Keratinocyte (primary cell): Measurements from ENCODE around the gene CACNA1C. TPM values are rescaled to one million over a fixed set of nuclear protein-coding genes. Genes with fewer than 3 reads are reported as not detected.

Experiments
- DNase-seq: peaks from one replicate; pipeline ENCODE4 v3.0.0-alpha.2; 2011; ENCODE audit warnings: low read depth, missing footprints, low spot score
- FAIRE-seq: peaks from 2 replicates; lab custom pipeline; 2011; peaks lifted over from hg19 to GRCh38; lab: Jason Lieb, UNC
- H2AFZ ChIP-seq: 2 replicates; pipeline ENCODE4 v1.6.0; 2012; ENCODE audit warnings: low read length, control low read depth, inconsistent platforms; ENCODE audit not compliant: control insufficient read depth
- H3K27ac ChIP-seq: 2 replicates; pipeline ENCODE4 v1.5.1; 2011; ENCODE audit warnings: low read length; ENCODE audit not compliant: control insufficient read depth, insufficient read depth
- H3K27me3 ChIP-seq: 3 replicates; pipeline ENCODE4 v1.6.0; 2011; ENCODE audit warnings: low read length; ENCODE audit not compliant: control insufficient read depth, insufficient read depth; ENCODE audit errors: extremely low read depth
- H3K36me3 ChIP-seq, 2 experiments: 2 replicates in 1 of 2; 3 replicates in 1 of 2; pipeline ENCODE4 v1.5.1; 2011; ENCODE audit warnings: low read length in 2 of 2, mild to moderate bottlenecking in 1 of 2; ENCODE audit not compliant: control insufficient read depth in 2 of 2, insufficient read depth in 2 of 2; ENCODE audit errors: extremely low read depth in 1 of 2
- H3K4me1 ChIP-seq: 3 replicates; pipeline ENCODE4 v1.5.1; 2011; ENCODE audit warnings: low read length; ENCODE audit not compliant: control insufficient read depth, insufficient read depth; ENCODE audit errors: extremely low read depth
- H3K4me2 ChIP-seq: 3 replicates; pipeline ENCODE4 v1.6.0; 2011; ENCODE audit warnings: low read depth, low read length; ENCODE audit not compliant: control insufficient read depth, insufficient read depth; ENCODE audit errors: extremely low read depth
- H3K4me3 ChIP-seq, 3 experiments: fragments of 200-600 bp in 1 of 3; sonication (generic) in 1 of 3; 2 replicates in 2 of 3; 3 replicates in 1 of 3; pipeline ENCODE4 v1.5.1; 2011 to 2016; ENCODE audit warnings: low read length in 3 of 3, mild to moderate bottlenecking in 3 of 3, control low read depth in 2 of 3, inconsistent platforms in 1 of 3, low read depth in 1 of 3, mixed read lengths in 1 of 3, mixed run types in 1 of 3, moderate library complexity in 1 of 3; ENCODE audit not compliant: control insufficient read depth in 2 of 3, insufficient read depth in 2 of 3; ENCODE audit errors: extremely low read depth in 1 of 3
- H3K79me2 ChIP-seq: 2 replicates; pipeline ENCODE4 v1.6.0; 2012; ENCODE audit warnings: low read length; ENCODE audit not compliant: control insufficient read depth, insufficient read depth
- H3K9ac ChIP-seq: 3 replicates; pipeline ENCODE4 v1.6.0; 2011; ENCODE audit warnings: low read length; ENCODE audit not compliant: control insufficient read depth, insufficient read depth; ENCODE audit errors: extremely low read depth
- H3K9me1 ChIP-seq: 3 replicates; pipeline ENCODE4 v1.6.0; 2011; ENCODE audit warnings: low read length; ENCODE audit not compliant: control insufficient read depth, insufficient read depth; ENCODE audit errors: extremely low read depth
- H3K9me3 ChIP-seq: 2 replicates; pipeline ENCODE4 v1.5.1; 2012; ENCODE audit warnings: low read depth, low read length; ENCODE audit not compliant: control insufficient read depth
- H4K20me1 ChIP-seq: 3 replicates; pipeline ENCODE4 v1.6.0; 2011; ENCODE audit warnings: low read length; ENCODE audit not compliant: control insufficient read depth, insufficient read depth; ENCODE audit errors: extremely low read depth
- EZH2 ChIP-seq: IDR thresholded peaks from one replicate; pipeline ENCODE4 v1.6.1; 2012; ENCODE audit warnings: inconsistent platforms, mild to moderate bottlenecking, low read length, moderate library complexity
- dilution Hi-C: fragments of 300-500 bp; cut with MboI; formaldehyde crosslinking; loops from one replicate; pipeline ENCODE4 v1.7.0; 2020; ENCODE audit warnings: low sequenced_read_pairs; ENCODE audit not compliant: extremely low pct_ligation_motif_present
- polyA plus RNA-seq, 5 experiments: library from polyadenylated mRNA; depleted of rRNA in 3 of 5; stranded (reverse) in 3 of 5; stranded (forward) in 1 of 5; unstranded in 1 of 5; fragments of >200 nt; gene quantifications; 1 replicate in 1 of 5; 2 replicates in 3 of 5; 3 replicates in 1 of 5; pipeline versions ENCODE4 v1.2.1 to v1.2.3, GENCODE V29; 2011 to 2012; ENCODE audit warnings: missing spikeins in 2 of 5, low read depth in 1 of 5, low replicate concordance in 1 of 5
- TF ChIP-seq, protein P1 (sequence below), 3 experiments: IDR thresholded peaks in 1 of 3; conservative IDR thresholded peaks in 1 of 3; optimal IDR thresholded peaks in 1 of 3; 2 replicates in 2 of 3; 3 replicates in 1 of 3; pipeline versions ENCODE3 to v1.5.1; 2011; ENCODE audit warnings: low read length in 3 of 3, mild to moderate bottlenecking in 3 of 3, moderate library complexity in 2 of 3, control low read depth in 1 of 3, inconsistent platforms in 1 of 3; ENCODE audit not compliant: insufficient read depth in 2 of 3; ENCODE audit errors: extremely low read depth in 1 of 3

CACNA1C gene
- polyA plus RNA-seq, 1 donor (not counting 4 experiments of a cell fraction or from before 2014, with no cell fraction given), result not detected

DNA sequence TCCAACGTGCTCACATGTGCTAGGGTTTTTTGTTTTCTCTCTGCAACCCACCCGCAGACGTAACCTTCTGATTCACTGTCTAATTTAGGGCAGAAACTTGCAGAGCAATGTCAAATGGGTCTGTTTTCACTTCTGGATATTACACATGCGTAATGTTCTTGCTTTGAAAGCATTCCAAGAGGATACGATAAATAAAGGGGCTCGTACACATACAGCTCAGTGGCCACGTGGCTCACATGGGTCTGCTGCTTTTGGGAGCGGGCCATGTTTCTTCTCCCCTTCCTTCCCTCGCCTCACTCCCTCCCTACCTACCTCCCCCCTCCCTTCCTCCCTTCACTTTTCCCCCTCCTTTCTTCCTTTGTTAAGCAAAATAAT is 23.4 kb downstream of the CACNA1C start:
- FAIRE-seq (no peak), DNase-seq (no peak)
- H4K20me1 ChIP-seq, result no peaks in the 10 kb centered on the region
- TF ChIP-seq, protein P1, sequence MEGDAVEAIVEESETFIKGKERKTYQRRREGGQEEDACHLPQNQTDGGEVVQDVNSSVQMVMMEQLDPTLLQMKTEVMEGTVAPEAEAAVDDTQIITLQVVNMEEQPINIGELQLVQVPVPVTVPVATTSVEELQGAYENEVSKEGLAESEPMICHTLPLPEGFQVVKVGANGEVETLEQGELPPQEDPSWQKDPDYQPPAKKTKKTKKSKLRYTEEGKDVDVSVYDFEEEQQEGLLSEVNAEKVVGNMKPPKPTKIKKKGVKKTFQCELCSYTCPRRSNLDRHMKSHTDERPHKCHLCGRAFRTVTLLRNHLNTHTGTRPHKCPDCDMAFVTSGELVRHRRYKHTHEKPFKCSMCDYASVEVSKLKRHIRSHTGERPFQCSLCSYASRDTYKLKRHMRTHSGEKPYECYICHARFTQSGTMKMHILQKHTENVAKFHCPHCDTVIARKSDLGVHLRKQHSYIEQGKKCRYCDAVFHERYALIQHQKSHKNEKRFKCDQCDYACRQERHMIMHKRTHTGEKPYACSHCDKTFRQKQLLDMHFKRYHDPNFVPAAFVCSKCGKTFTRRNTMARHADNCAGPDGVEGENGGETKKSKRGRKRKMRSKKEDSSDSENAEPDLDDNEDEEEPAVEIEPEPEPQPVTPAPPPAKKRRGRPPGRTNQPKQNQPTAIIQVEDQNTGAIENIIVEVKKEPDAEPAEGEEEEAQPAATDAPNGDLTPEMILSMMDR (optimal IDR thresholded peaks at IDR 0.05 in 1 of 3, IDR thresholded peaks at IDR 0.05 in 1 of 3, conservative IDR thresholded peaks at IDR 0.05 in 1 of 3; ENCODE audit: extremely low read depth in 1 of 3, insufficient read depth in 2 of 3, low read length in 3 of 3), result no peak
- TF ChIP-seq EZH2, result no peak
- dilution Hi-C loops, result no loop called here
- H3K27me3 ChIP-seq, result no peaks in the 10 kb centered on the region
- no peaks in the 10 kb centered on the region for H3K36me3 ChIP-seq
- H3K9me1 ChIP-seq, result no peaks in the 10 kb centered on the region
- H3K4me1 ChIP-seq, result peaks cover 3% of the 10 kb centered on the region
- no peaks in the 10 kb centered on the region for H3K9me3 ChIP-seq
- H3K79me2 ChIP-seq, result no peaks in the 10 kb centered on the region
- H3K9ac ChIP-seq, result no peak overlapping the region
- H3K27ac ChIP-seq, result no peak overlapping the region
- H3K4me3 ChIP-seq, result no peak overlapping the region
- no peak overlapping the region for H3K4me2 ChIP-seq
- no peak overlapping the region for H2AFZ ChIP-seq

DNA sequence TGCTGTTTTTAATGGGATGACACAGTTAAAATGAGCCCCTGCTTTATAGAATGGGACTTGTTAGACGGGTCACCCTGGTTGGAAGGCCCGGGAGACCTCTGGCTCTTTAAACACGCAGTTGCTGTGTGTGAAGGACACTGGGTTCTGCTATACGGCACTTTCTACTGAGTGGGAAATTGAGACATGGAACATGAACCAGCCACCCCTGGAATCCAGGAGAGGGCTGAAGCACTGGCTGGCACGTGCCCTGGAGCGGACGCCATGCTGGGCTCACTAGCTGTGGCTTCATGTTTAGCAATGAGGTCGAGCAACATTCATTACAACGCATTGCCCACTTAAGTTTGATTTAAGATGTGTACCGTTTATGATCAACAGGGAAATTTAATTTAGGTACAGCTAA is 23.9 kb downstream of the CACNA1C start:
- H3K4me2 ChIP-seq, result no peak overlapping the region
- dilution Hi-C loops, result no loop called here
- peaks cover 3% of the 10 kb centered on the region for H3K4me1 ChIP-seq
- no peaks in the 10 kb centered on the region for H3K9me3 ChIP-seq
- no peak overlapping the region for H3K9ac ChIP-seq
- H3K4me3 ChIP-seq, result no peak overlapping the region
- FAIRE-seq (no peak), DNase-seq (no peak)
- no peak for TF ChIP-seq EZH2
- TF ChIP-seq, protein P1 (optimal IDR thresholded peaks at IDR 0.05 in 1 of 3, IDR thresholded peaks at IDR 0.05 in 1 of 3, conservative IDR thresholded peaks at IDR 0.05 in 1 of 3; ENCODE audit: extremely low read depth in 1 of 3, insufficient read depth in 2 of 3, low read length in 3 of 3), result no peak
- H3K9me1 ChIP-seq, result no peaks in the 10 kb centered on the region
- no peaks in the 10 kb centered on the region for H3K36me3 ChIP-seq
- no peaks in the 10 kb centered on the region for H3K79me2 ChIP-seq
- no peak overlapping the region for H3K27ac ChIP-seq
- no peak overlapping the region for H2AFZ ChIP-seq
- H4K20me1 ChIP-seq, result no peaks in the 10 kb centered on the region
- H3K27me3 ChIP-seq, result no peaks in the 10 kb centered on the region
